ENCODE results near the gene CTSF. TPM values are rescaled to one million over a fixed set of nuclear protein-coding genes. Genes with fewer than 3 reads are reported as not detected.

The CTSF gene
- total and polyA plus RNA-seq, 12 donors, result 37.0 to 264 (median 133) TPM

- Histone ChIP-seq H3K4me1 (replicated peaks in 1 of 2) (peaks cover 3 to 5% of the 10 kb centered on the region in 2 donors), H3K4me3 (no peak overlapping the region), H3K27ac (no peak overlapping the region), H3K9me3 (replicated peaks in 1 of 3) (no peaks in the 10 kb centered on the region), H3K27me3 (no peaks in the 10 kb centered on the region), H3K36me3 (replicated peaks in 1 of 2) (no peaks in the 10 kb centered on the region)
- TF ChIP-seq POLR2A (IDR thresholded peaks at IDR 0.05) (no peak), CTCF (IDR thresholded peaks at IDR 0.05) (no peak)
- WGBS, 4 donors, result 75 to 96% (median 89%) methylated on average over 3 to 4 of the region's 4 CpGs
- intact Hi-C loops (cut with DNase I), result no loop called here
- no peak for DNase-seq
Observed at GRCh38 chr11:66550887-66551286, 17.5 kb downstream of the CTSF start.

DNA sequence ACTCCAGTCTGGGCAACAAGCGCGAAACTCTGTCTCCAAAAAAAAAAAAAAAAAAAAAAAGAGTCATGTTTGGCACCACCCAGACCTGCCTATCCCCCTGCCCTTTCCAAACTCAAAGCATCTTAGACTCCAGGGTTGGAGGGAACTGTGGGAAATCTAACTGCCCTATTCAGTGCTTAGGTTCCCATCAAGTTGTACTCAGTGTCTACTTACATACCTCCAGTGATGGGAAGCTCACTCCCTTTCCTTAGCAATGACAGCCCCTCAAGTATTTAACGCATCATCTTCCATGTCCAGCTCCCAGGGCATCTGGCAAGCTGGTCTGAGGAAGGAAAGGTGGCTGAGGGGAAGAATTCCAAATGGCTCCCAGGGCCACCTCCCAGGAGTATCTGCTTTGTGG, 18.7 kb downstream of the CTSF start:
- intact Hi-C loops (cut with DNase I), result loop anchor here in 1 of 2 donors (10.0 kb wide), 1 partner anchor 65 kb away; the partner anchor contains the start of gene DPP3
- Histone ChIP-seq H3K4me1 (replicated peaks in 1 of 2) (peaks cover 10% of the 10 kb centered on the region in 2 donors), H3K4me3 (no peak overlapping the region), H3K27me3 (no peaks in the 10 kb centered on the region), H3K36me3 (replicated peaks in 1 of 2) (no peaks in the 10 kb centered on the region), H3K9me3 (replicated peaks in 1 of 3) (no peaks in the 10 kb centered on the region), H3K27ac (no peak overlapping the region)
- 88 to 91% (median 90%) methylated on average over 3 of the region's 3 CpGs for WGBS, 4 donors
- TF ChIP-seq POLR2A (IDR thresholded peaks at IDR 0.05) (no peak), CTCF (IDR thresholded peaks at IDR 0.05) (no peak)
- DNase-seq, result no peak

- no peaks in the 10 kb centered on the region for H3K27me3 ChIP-seq
- WGBS, 4 donors, result 59 to 62% (median 60%) methylated on average over 16 of the region's 16 CpGs
- H3K4me3 ChIP-seq, result no peak overlapping the region
- no peaks in the 10 kb centered on the region for H3K36me3 ChIP-seq (replicated peaks in 1 of 2)
- peaks cover 10 to 12% of the 10 kb centered on the region in 2 donors for H3K4me1 ChIP-seq (replicated peaks in 1 of 2)
- DNase-seq, result no peak
- TF ChIP-seq POLR2A (IDR thresholded peaks at IDR 0.05), result no peak
- TF ChIP-seq CTCF (IDR thresholded peaks at IDR 0.05), result no peak
- H3K9me3 ChIP-seq (replicated peaks in 1 of 3), result no peaks in the 10 kb centered on the region
- no peak overlapping the region for H3K27ac ChIP-seq
- intact Hi-C loops (cut with DNase I), result loop anchor here in 1 of 2 donors (10.0 kb wide), 1 partner anchor 64 kb away; the partner anchor contains the start of gene DPP3
Observed at GRCh38 chr11:66548774-66549630, 19.4 kb downstream of the CTSF start.

- Histone ChIP-seq H3K9me3 (replicated peaks in 1 of 3) (no peaks in the 10 kb centered on the region), H3K27ac (no peak overlapping the region), H3K4me3 (no peak overlapping the region), H3K27me3 (no peaks in the 10 kb centered on the region), H3K36me3 (replicated peaks in 1 of 2) (no peaks in the 10 kb centered on the region), H3K4me1 (replicated peaks in 1 of 2) (peaks cover 10 to 18% of the 10 kb centered on the region in 2 donors)
- TF ChIP-seq CTCF (IDR thresholded peaks at IDR 0.05) (no peak), POLR2A (IDR thresholded peaks at IDR 0.05) (no peak)
- no peak for DNase-seq
- intact Hi-C loops (cut with DNase I), result loop anchor here in 1 of 2 donors (10.0 kb wide), 1 partner anchor 63 kb away; the partner anchor contains the start of gene DPP3
- WGBS, 4 donors, result 50 to 72% (median 53%) methylated on average over 3 to 11 of the region's 11 CpGs
Observed at GRCh38 chr11:66548041-66548440, 20.4 kb downstream of the CTSF start.
